Erythroblast (primary cell): ENCODE results near the gene ZC3H12A.
"Not testable (repeated sequence)": the region's sequence is repeated elsewhere in the genome, so short reads cannot be mapped to it uniquely, and the experiment has no call there.

Experiments used
- DNase-seq, 2 experiments: peaks; one replicate each; lab custom pipeline; 2025; lab: John Stamatoyannopoulos, UW
- GATA1 ChIP-seq: IDR thresholded peaks from 2 replicates; pipeline ENCODE4 v1.6.1; 2011; ENCODE audit warnings: low read depth, mild to moderate bottlenecking, control low read depth, low read length, moderate library complexity
- POLR2A ChIP-seq: IDR thresholded peaks from 2 replicates; pipeline ENCODE4 v1.6.1; 2011; ENCODE audit warnings: mild to moderate bottlenecking, low read length

Gene ZC3H12A

DNA sequence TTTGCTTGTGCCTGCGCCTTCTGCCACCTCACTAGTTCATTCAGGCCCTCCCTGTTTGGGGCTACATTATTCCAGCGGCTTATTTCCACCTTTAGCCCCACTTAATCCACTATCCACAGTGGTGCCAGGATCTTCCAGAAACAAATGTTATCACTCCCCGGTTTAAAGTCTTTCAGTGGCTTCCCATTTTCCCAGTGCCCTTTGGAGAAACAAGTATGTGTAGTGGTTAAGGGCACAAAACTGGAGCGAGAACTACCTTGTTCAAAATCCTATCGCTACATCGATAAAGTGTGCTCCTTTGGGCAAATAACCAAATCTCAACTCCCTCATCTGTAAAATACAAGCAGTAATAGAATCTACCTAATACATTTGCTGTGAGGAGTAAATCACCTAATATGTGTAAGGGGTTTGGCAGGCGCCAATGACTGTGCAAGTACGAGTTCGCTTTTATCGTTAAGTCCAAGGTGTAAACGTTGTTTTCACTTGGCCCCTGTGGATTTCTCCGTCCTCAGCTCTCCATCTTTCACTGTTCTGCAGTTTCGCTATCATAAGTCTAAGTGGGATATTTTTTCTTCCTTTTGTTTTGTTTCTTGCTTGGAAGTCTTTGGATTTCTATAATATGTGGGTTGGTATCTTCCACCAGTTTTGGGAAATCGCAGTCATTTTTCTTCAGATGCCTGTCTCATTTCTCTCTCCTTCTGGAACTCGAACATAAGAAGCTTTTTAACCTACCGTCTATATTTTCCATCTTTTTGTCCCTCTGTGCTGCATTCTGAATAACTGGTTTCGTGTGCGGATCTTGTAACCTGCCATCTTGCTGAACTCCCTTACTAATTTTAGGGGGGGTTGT is 41.0 kb downstream of the ZC3H12A start:
- DNase-seq = no peak
- no peak for TF ChIP-seq POLR2A
- TF ChIP-seq GATA1 = no peak

DNA sequence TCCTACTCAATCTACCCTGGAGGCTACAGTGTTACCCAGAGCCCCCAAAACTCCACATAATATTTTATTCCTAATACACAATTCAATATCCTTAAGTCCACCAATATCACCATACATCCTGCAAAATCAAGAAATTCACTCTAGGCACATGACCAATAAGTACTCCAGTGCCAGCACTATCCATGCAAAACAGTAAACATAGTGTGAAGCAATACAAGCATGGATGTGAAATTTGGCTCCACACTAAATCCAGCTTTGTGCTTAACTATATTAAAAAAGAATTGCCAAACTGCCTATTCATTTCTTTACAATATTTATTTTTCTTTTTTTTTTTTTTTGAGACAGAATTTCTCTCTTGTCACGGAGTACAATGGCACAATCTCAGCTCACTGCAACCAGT is 43.2 kb downstream of the ZC3H12A start:
- TF ChIP-seq GATA1 = no peak
- no peak for TF ChIP-seq POLR2A
- no peak for DNase-seq

DNA sequence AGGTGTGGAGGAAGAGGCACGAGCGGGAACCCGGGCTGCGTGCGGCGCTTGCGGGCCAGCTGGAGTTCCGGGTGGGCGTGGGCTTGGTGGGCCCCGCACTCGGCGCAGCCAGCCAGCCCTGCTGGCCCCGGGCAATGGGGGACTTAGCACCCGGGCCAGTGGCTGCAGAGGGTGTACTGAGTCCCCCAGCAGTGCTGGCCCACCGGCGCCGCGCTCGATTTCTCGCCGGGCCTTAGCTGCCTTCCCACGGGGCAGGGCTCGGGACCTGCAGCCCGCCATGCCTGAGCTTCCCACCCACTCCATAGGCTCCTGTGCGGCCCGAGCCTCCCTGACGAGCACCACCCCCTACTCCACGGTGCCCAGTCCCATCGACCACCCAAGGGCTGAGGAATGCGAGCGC is 43.9 kb downstream of the ZC3H12A start:
- not testable (repeated sequence) for DNase-seq

DNA sequence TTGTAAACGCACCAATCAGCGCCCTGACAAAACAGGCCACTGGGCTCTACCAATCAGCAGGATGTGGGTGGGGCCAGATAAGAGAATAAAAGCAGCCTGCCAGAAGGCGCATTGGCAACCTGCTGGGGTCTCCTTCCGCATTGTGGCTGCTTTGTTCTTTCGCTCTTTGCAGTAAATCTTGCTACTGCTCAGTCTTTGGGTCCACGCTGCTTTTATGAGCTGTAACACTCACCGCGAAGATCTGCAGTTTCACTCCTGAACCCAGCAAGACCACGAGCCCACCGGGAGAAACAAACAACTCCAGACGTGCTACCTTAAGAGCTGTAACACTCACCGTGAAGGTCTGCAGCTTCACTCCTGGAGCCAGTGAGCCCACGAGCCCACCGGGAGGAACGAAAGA is 44.5 kb downstream of the ZC3H12A start:
- not testable (repeated sequence) for DNase-seq

DNA sequence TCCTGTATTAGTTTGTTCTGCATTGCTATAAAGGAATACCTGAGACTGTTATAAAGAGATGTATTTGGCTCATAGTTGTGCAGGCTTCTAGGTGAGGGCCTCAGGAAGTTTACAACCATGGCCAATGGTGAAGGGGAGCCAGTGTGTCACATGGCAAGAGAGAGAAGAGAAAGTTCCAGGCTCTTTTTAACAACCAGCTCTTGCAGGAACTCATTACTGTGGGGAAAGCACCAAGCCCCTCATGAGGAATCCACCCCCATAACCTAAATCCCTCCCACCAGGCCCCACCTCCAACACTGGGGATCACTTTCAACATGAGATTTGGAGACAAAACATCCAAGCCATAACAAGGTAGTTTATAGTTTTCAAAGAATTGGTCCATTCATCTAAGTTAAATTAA is 45.2 kb downstream of the ZC3H12A start:
- no peak for DNase-seq
- TF ChIP-seq POLR2A = no peak
- TF ChIP-seq GATA1 = no peak

DNA sequence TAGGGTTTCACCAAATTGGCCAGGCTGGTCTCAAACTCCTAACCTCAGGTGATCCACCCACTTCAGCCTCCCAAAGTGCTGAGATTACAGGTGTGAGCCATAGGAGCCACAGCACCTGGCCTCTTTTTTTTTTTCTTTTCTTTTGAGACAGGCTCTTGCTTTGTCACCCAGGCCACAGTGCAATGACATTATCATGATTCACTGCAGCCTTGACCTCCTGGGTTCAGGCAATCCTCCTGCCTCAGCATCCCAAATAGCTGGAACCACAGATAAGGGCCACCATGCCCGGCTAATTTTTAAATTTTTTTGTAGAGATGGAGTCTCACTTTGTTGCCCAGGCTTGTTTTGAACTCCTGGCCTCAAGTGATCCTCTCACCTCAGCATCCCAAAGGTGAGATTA is 55.5 kb downstream of the ZC3H12A start:
- not testable (repeated sequence) for DNase-seq

DNA sequence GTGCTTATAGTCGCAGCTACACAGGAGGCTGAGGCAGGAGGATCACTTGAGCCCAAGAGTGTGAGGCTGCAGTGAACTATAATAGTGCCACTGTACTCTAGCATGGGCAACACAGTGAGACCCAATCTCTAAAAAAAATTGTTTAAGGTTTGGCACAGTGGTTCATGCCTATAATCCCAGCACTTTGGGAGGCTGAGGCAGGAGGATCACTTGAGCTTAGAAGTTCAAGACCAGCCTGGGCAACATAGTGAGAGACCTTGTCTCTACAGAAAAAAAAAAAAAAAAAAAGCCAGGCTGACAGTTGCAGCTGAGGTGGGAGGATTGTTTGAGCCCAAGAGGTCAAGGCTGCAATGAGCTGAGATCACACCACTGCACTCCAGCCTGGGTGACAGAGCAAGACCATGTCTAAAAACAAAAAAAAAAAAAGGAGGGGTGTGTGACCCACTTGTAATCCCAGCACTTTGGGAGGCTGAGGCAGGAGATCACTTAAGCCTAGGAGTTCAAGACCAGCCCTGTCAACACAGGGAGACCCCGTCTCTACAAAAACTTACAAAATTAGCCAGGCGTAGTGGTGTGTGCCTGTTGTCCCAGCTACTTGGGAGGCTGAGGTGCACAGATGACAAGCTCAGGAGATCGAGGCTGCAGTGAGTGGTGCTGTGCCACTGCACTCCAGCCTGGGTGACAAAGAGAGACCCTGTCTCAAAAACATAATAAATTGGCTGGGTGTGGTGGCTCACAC is 58.2 kb downstream of the ZC3H12A start:
- not testable (repeated sequence) for DNase-seq

DNA sequence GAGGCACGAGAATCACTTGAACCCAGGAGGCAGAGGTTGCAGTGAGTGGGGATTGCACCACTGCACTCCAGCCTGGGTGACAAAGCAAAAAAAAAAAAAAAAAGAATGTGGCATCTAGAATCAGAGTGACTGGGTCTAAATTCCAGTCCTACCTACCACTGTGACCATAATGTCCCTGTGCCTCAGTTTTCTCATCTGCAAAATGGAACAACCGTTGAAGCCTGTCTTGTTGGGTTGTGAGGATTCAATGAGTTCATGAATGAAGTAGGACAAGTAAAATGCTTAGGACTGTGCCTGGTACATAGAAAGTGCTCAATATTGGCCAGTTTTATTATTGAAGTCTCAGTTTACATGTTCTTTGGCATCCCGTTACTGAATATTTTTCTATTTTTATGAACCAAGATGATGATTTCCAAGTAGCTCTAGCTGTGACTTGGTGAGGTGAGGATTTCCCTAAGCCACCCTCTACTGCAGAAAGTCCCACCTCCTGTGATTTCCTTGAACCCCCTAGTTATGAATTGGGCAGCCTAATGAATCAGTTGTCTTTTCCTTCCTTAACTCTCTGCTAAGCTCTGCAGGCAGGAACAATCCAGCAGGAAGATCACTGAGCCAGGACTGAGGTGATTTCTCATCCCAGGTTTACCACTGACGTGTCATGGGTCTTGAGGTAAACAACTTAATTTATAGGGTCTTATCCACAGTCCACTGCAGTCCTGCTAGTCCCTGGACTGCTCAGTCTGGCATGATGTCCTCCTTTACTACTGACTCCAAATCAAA is 59.1 kb downstream of the ZC3H12A start:
- no peak for DNase-seq
- TF ChIP-seq GATA1 (no peak), POLR2A (no peak)
